Measurements from ENCODE around the gene GAPDH. TPM values are rescaled to one million over a fixed set of nuclear protein-coding genes. Genes with fewer than 3 reads are reported as not detected.
"Not testable (repeated sequence)": the region's sequence is repeated elsewhere in the genome, so short reads cannot be mapped to it uniquely, and the experiment has no call there.

Gene GAPDH
- total and polyA plus RNA-seq, 10 donors, result 998 to 1,680 (median 1,390) TPM

GRCh38 chr12:6553051-6553868 is 18.9 kb downstream of the GAPDH start:
- H3K4me3 ChIP-seq, result peak overlapping the region in 2 of 8 donors; percentile 98 to 100

DNA sequence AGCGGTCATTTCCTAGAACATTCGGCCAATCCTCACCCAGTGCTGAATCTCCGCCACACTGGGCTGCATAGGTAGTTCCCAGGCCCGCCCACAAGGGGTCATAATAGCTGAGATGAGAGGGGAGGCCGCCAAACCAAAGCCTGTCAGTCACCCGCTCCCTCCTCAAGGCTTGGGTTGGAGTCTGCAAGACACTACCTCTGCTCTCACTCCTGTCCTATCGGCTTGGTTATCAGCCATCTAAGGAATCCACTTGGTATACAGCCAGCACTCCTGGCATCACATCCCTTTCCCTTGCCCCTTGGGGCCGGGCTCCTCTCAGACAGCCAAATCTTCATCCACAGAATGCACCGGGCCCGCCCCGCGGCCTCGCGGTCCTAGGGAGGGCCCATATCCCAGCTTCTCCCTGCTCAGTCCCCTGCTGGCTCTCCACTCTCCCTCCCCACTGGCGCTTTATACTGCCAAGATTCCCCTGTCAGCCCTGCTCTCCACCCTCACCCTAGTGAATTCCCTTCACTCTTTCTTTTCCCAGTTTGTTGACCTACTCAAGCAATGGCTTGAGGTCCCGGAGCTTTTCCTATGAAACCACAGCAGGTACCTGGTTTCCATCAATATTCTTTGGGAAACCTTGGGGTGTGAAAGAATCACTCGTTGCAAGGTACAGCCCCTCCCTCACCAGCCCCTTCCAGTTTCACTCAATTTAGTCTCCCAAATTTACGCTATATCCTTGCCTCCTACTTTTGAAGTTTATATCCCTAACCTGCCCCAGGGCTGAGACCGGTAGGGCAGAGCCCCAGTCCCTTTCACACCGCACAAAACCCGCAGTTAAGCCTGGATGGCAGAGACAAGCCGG is 20.1 kb downstream of the GAPDH start:
- H3K4me1 ChIP-seq, result peaks cover 49 to 96% (median 77%) of the 10 kb centered on the region in 6 donors
- peak; percentile 91 for DNase-seq
- no peaks in the 10 kb centered on the region for H3K27me3 ChIP-seq (replicated peaks in 1 of 7)
- peak overlapping the region in 7 of 8 donors; percentile 33 to 92 (median 82) for H3K27ac ChIP-seq
- WGBS, 5 donors, result 27 to 39% (median 27%) methylated on average over 22 of the region's 22 CpGs
- intact Hi-C loops (cut with DNase I; ENCODE audit: low total_unique reads), result no loop called here
- peaks cover 0 to 66% (median 18%) of the 10 kb centered on the region in 6 donors for H3K36me3 ChIP-seq
- peak overlapping the region; percentile 96 to 100 (median 98) for H3K4me3 ChIP-seq
- no peaks in the 10 kb centered on the region for H3K9me3 ChIP-seq
- TF ChIP-seq, protein P1, sequence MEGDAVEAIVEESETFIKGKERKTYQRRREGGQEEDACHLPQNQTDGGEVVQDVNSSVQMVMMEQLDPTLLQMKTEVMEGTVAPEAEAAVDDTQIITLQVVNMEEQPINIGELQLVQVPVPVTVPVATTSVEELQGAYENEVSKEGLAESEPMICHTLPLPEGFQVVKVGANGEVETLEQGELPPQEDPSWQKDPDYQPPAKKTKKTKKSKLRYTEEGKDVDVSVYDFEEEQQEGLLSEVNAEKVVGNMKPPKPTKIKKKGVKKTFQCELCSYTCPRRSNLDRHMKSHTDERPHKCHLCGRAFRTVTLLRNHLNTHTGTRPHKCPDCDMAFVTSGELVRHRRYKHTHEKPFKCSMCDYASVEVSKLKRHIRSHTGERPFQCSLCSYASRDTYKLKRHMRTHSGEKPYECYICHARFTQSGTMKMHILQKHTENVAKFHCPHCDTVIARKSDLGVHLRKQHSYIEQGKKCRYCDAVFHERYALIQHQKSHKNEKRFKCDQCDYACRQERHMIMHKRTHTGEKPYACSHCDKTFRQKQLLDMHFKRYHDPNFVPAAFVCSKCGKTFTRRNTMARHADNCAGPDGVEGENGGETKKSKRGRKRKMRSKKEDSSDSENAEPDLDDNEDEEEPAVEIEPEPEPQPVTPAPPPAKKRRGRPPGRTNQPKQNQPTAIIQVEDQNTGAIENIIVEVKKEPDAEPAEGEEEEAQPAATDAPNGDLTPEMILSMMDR (IDR thresholded peaks at IDR 0.05 in 8 of 11, conservative IDR thresholded peaks at IDR 0.05 in 3 of 11), result peak; percentile 38 to 83 (median 64)
- peak; percentile 13 to 35 (median 21) for TF ChIP-seq POLR2AphosphoS5 (IDR thresholded peaks at IDR 0.05)
- no peak for TF ChIP-seq POLR2A (IDR thresholded peaks at IDR 0.05)

More at GRCh38 chr12:6553051-6553868, 18.9 kb downstream of the GAPDH start:
- no peaks in the 10 kb centered on the region for H3K27me3 ChIP-seq (replicated peaks in 1 of 7)
- TF ChIP-seq POLR2AphosphoS5 (IDR thresholded peaks at IDR 0.05) (no peak), POLR2A (IDR thresholded peaks at IDR 0.05) (no peak)
- TF ChIP-seq, protein P1 (IDR thresholded peaks at IDR 0.05 in 8 of 11, conservative IDR thresholded peaks at IDR 0.05 in 3 of 11), result no peak
- intact Hi-C loops (cut with DNase I; ENCODE audit: low total_unique reads), result no loop called here
- H3K27ac ChIP-seq, result peak overlapping the region in 7 of 8 donors; percentile 17 to 92 (median 82)
- peak; percentile 59 for DNase-seq
- H3K9me3 ChIP-seq, result no peaks in the 10 kb centered on the region
- peaks cover 0 to 66% (median 18%) of the 10 kb centered on the region in 6 donors for H3K36me3 ChIP-seq
- peaks cover 51 to 100% (median 87%) of the 10 kb centered on the region in 6 donors for H3K4me1 ChIP-seq
- WGBS, 5 donors, result 51 to 67% (median 55%) methylated on average over 15 of the region's 15 CpGs

DNA sequence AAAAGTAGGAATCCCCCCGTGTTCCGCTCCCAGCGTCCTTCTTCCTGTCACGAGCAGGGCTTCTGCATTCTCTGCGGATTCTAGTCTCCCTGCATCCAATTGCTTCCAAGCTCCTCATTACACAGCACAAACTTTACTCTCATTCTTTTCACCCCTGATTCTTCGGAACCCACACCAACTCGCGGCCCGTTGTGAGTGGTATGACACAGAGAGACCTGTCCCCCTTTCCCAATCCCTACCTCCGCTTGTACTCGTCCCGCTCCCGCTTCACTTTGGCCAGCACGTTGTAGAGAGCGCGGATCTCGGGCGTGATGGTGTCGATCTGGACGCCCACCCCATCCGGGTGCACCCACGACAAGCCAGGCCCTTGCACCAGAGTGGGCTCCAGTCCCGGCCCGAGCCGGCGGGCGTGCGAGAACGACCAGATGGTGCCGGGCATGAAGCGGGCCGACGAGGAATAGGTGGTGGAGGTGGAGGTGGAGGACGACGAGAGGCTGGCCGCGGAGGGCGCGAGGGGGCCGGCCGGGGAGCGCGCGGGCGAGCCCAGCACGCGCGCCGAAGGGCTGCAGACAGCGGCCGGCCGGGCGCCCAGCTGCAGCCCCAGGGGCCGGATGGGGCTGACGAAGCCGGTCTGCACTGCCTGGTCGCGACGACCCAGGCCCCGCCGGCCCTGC is 20.8 kb downstream of the GAPDH start:
- no peaks in the 10 kb centered on the region for H3K27me3 ChIP-seq (replicated peaks in 1 of 7)
- DNase-seq, result peak; percentile 85
- 1 to 6% (median 2%) methylated on average over 35 to 61 of the region's 61 CpGs for WGBS, 5 donors
- peak overlapping the region; percentile 96 to 100 (median 98) for H3K4me3 ChIP-seq
- H3K9me3 ChIP-seq, result no peaks in the 10 kb centered on the region
- intact Hi-C loops (cut with DNase I; ENCODE audit: low total_unique reads), result no loop called here
- H3K4me1 ChIP-seq, result peaks cover 46 to 88% (median 70%) of the 10 kb centered on the region in 6 donors
- TF ChIP-seq, protein P1 (IDR thresholded peaks at IDR 0.05 in 8 of 11, conservative IDR thresholded peaks at IDR 0.05 in 3 of 11), result no peak
- TF ChIP-seq POLR2AphosphoS5 (IDR thresholded peaks at IDR 0.05) (no peak), POLR2A (IDR thresholded peaks at IDR 0.05) (no peak)
- H3K27ac ChIP-seq, result peak overlapping the region in 7 of 8 donors; percentile 66 to 92 (median 82)
- peaks cover 0 to 66% (median 20%) of the 10 kb centered on the region in 6 donors for H3K36me3 ChIP-seq

GRCh38 chr12:6556496-6556817 is 22.1 kb downstream of the GAPDH start:
- DNase-seq; intact Hi-C loops (cut with DNase I; ENCODE audit: low total_unique reads); H3K27me3 ChIP-seq (replicated peaks in 1 of 7); H3K9me3 ChIP-seq: not testable (repeated sequence)
- Histone ChIP-seq H3K36me3 (peaks cover 0 to 66% (median 33%) of the 10 kb centered on the region in 6 donors), H3K27ac (peak overlapping the region in 7 of 8 donors; percentile 66 to 92 (median 82)), H3K4me3 (peak overlapping the region in 7 of 8 donors; percentile 96 to 100 (median 98)), H3K4me1 (peaks cover 38 to 75% (median 57%) of the 10 kb centered on the region in 6 donors)
- WGBS, 5 donors, result 77 to 91% (median 82%) methylated on average over 7 of the region's 7 CpGs
